GM18907 (cell line): ENCODE data around the gene CAMK2G.

ENCODE experiments used
- ATAC-seq: cut with Tn5 transposase; IDR thresholded peaks from one replicate; pipeline ENCODE4 v1.9.1; 2021; ENCODE audit warnings: mild to moderate bottlenecking, moderate library complexity; ENCODE audit not compliant: unreplicated experiment

Gene CAMK2G

DNA sequence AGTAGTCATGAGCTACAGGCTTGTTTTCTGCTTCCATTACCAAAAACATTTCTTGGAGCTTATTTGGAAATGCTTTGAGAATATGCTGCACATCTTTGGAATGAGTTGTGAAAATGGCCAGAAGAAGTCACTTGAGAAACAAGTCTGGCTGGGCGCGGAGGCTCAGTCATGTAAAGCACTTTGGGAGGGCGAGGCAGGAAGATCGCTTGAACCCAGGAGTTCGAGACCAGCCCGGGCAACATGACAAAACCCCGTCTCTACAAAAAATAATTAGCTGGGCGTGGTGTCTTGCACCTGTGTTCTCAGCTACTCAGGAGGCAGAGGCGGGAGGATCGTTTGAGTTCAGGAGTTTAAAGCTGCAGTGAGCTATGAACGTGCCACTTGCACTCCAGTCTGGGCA, 93.4 kb downstream of the CAMK2G start:
- no peak for ATAC-seq

DNA sequence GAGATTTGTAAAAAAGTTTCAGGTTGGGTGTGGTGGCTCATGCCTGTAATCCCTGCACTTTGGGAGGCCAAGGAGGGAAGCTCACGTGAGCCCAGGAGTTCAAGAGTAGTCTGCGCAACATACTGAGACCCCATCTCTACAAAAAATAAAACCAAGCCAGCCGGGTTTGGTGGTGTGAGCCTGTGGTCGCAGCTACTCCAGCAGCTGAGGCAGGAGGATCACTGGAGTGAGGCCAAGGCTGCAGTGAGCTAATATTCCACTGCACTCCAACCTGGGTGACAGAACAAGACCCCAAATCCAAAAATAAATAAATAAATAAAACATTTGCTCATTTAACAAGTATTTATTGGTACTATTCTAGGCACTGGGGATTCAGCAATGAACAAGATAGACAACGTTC, 94.1 kb downstream of the CAMK2G start:
- ATAC-seq = no peak

DNA sequence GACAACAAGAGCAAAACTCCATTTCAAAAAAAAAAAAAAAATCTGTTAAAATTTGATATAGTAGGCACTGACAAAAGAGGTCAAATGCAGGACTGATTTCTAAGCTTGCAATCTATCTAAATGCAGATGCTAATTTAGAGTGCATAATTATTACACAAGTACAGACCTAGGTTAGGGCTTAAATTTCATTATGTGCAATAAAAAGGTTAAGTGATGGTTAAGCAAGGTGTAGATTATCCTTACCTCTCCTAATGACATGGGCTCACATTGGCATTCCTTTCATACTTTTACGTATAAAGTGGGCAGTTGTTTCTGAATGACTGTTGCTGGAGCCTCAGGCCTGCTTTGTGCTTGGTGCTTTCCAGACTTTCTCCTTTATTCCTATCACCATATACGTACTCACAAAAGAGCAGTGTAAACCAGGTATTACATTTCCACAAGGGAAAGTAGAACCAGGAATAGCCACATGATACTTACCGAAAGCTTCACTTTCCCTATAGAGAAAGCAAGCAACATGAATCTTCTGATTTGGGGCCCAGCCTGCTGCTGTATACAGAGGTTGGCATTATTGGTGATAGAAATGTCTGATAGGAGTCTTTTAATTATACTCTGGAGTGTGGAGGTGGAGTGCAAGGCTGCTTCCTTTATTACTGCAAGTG, 94.7 kb downstream of the CAMK2G start:
- no peak for ATAC-seq

DNA sequence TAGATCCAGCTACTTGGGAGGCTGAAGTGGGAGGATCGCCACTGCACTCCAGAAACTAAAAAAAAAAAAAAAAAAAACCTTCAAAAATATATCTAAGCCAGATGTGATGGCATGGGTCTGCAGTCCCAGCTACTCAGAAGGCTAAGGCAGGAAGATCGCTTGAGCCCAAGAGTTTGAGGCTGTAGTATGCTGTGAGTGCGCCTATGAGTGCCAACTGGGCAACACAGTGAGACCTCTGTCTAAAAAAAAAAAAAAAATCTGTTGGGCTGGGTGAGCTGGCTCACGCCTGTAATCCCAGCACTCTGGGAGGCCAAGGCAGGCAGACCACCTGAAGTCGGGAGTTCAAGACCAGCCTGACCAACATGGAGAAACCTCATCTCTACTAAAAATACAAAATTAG, 95.3 kb downstream of the CAMK2G start:
- no peak for ATAC-seq

DNA sequence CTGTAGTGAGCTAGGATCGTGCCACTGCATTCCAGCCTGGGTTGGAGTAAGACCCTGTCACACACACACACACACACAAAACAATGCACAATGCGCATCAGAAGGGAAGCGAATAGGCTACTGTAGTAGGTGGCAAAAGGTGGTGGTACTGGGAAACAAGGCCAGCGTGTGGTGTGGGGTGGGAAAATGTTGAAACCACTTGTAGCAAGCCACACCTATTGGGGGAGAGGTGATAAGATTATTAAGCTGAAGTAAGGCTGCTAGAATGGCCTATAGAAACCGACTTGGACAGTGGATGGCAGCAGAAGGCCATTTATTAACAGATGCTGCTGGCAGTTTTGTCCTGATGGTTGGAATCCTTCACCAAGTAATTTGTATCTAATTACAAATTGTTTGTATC, 99.7 kb downstream of the CAMK2G start:
- no peak for ATAC-seq

DNA sequence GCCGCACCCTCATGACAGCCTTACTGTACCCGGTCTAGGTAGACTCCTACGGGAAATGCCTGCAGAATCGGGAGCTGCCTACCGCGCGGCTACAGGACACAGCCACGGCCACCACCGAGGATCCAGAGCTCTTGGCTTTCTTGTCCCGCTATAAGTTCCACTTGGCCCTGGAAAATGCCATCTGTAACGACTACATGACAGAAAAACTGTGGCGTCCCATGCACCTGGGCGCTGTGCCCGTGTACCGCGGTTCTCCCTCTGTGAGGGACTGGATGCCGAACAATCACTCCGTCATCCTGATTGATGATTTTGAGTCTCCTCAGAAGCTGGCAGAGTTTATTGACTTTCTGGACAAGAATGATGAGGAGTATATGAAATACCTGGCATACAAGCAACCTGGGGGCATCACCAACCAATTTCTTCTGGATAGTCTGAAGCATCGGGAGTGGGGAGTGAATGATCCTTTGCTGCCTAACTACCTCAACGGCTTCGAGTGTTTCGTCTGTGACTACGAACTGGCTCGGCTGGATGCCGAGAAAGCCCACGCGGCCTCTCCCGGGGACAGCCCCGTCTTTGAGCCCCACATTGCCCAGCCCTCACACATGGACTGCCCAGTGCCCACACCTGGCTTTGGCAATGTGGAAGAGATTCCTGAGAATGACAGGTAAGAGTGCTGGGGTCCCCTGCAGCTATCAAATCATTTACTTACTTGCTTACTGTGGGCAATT, 101.0 kb downstream of the CAMK2G start:
- no peak for ATAC-seq

DNA sequence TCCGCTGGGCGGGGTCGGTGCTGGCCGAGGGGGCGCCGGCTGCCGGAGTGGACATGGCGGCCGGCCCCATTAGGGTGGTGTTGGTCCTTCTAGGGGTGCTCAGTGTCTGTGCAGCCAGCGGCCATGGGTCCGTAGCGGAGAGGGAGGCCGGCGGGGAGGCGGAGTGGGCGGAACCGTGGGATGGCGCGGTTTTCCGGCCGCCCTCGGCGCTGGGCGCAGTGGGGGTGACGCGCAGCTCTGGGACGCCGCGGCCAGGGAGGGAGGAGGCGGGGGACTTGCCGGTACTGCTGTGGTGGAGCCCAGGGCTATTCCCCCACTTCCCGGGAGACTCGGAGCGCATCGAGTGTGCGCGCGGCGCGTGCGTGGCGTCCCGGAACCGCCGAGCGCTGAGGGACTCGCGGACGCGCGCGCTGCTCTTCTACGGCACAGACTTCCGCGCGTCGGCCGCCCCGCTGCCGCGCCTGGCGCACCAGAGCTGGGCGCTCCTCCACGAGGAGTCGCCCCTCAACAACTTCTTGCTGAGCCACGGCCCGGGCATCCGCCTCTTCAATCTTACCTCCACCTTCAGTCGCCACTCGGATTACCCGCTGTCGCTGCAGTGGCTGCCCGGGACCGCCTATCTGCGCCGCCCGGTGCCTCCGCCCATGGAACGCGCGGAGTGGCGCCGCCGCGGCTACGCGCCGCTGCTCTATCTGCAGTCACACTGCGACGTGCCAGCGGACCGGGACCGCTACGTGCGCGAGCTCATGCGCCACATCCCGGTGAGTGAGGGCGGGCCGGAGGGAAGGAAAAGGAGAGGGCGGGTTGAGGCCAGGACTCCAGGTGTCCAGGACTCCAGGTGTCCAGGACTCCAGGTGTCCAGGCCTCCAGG, 101.8 kb downstream of the CAMK2G start:
- peak; percentile 60 for ATAC-seq

DNA sequence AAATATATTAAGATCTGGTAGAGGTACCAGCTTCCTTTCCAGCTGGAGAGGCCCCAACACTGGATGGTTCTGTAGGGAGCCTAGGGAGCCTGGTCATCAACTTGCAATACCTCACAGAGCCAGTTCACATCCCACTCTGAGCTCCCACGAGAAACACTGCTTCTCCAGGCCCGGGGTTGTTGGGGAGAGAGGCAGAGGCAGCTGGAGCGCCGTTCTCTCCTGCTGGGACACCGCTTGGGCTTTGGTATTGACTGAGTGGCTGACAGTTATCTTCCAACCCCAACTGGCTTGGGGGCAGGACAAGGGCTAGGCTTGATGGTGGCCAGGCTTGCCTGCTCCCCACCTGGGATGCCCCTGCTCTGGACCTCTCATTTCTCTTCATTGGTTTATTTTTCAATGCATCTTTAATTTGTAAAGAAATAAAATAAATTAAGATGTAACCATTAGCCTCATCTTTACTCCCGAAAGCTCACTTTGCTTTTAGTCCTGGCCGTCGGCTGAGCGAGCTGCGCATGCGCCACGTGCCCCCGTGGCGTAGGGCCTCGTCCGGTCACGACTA, 102.6 kb downstream of the CAMK2G start:
- ATAC-seq = peak; percentile 46

DNA sequence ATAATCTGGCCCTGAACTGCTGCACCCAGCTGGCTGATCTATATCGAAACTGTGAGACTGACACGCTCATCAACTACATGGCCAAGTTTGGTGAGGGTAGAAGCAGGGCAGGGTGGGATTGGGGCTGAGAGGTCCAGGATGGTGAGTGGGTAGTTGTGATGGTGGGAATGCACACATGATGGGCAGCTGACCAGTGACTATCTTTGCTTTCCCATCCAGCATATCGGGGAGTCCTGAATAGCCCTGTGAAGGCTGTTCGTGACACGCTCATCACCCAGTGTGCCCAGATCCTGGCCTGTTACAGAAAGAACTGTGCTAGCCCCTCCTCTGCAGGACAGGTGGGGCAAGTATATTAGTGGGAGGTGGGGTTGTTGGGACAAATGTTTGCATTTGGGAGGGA, 105.0 kb downstream of the CAMK2G start:
- ATAC-seq = no peak

DNA sequence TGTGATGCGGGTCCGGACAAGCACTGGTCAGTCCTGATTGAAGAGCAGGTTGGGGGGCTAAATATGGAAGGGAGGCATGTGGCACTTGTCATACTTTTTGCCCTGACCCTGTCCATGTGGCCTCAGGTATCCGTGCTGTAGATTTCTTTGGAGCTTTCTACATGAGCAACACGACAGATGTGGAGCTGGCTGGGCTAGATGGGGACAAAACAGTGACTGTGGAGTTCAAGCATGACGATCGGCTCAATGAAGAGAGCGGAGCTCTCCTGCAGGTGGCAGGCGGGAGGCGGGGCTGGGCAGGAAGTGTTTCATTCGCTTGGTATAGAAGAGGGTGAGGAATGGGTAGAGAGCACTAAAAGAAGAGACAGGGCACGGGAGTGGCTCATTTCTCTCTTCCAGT, 105.5 kb downstream of the CAMK2G start:
- ATAC-seq = no peak

DNA sequence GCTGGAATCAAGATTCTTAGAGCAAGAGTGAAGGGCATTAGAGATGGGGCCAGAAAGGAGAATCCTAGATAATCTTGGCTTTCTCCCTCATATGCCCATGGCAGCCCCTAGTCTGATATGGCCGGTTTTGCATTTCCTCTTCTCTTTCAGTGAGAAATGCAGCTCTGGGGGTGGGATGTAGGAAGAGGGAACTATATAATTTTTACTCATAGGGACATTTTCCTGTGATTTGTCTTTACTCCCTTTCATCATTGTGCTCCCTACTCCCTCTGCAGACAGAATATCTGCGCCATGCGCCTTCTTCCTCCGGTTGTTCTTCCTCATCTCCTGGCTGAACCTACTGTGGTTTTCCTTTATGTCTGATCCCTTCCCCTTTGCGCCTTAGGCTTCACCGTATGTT, 109.3 kb downstream of the CAMK2G start:
- no peak for ATAC-seq

DNA sequence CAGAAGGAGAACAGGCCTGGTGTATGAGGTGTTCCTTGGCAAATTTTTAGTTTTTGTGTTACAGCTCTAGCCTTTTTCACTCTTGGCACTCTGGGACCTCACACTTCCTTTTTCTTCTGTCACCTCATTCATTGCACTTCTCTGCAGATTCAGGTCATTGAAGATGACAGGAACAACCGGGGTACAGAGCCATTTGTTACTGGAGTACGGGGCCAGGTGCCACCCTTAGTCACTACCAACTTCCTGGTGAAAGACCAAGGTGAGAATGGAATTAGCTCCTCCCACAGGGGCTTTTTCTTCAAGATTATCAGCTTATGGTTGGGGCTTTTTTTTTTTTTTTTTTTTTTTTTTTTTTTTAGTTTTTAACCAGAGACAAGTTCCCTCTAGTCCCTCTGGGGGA, 111.0 kb downstream of the CAMK2G start:
- no peak for ATAC-seq

DNA sequence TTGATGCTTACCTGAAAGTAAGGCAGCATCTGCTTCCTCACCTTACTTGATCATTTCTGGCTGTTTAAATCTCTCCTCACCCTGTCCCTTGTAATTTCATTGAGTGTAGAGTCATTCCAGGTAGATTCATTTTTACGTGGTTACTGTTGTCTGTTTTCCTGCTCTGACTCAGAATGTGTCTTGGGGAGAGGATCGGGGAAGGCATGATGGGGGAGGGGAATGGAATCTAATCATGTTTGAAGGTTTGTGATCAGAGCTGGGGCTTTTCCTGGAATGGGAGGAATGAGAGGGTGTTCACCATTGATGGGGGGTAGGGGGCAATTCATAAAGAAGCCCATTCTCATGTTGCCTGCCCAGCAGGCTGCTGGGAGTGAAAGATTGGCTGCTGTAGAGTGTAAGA, 111.4 kb downstream of the CAMK2G start:
- ATAC-seq = no peak
